ENCODE results near the gene OR2S2.

DNA sequence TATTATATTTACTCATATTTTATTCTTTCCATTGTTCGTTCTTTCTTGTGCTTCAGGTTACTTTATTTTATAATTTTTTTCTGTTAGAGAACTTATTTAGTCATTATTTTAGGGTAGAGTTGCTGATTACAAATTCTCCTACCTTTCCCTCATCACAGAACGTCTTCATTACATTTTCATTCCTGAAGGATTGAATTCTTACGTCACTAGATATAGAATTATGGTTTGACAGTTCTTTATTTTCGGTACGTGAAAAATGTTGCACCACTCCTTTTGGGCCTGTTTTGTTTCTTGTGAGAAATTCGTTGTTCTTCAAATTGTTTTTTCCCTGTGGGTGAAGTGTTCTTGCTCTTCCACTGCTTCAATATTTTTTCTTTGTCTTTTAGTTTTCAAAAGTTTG lies 20.8 kb upstream of the OR2S2 start:
- TF ChIP-seq SIN3A (IDR thresholded peaks at IDR 0.05; ENCODE audit: borderline replicate concordance, insufficient read depth, low read length) (no peak), POLR2AphosphoS5 (IDR thresholded peaks at IDR 0.05; ENCODE audit: low read depth, low read length) (no peak), TAF1 (IDR thresholded peaks at IDR 0.05; ENCODE audit: borderline replicate concordance, insufficient read depth, low read length) (no peak)
